GM12875 (cell line): ENCODE results near the gene ABCE1.

ENCODE experiments used
- H3K4me3 ChIP-seq: one replicate; pipeline ENCODE4 v1.5.1; 2011; ENCODE audit warnings: low read depth, low read length, control low read depth
- CTCF ChIP-seq: IDR thresholded peaks from 2 replicates; pipeline ENCODE4 v1.5.1; 2011; ENCODE audit warnings: low read depth, mild to moderate bottlenecking, control low read depth, inconsistent platforms, low read length, moderate library complexity, borderline replicate concordance; ENCODE audit not compliant: insufficient read depth

ABCE1 gene

DNA sequence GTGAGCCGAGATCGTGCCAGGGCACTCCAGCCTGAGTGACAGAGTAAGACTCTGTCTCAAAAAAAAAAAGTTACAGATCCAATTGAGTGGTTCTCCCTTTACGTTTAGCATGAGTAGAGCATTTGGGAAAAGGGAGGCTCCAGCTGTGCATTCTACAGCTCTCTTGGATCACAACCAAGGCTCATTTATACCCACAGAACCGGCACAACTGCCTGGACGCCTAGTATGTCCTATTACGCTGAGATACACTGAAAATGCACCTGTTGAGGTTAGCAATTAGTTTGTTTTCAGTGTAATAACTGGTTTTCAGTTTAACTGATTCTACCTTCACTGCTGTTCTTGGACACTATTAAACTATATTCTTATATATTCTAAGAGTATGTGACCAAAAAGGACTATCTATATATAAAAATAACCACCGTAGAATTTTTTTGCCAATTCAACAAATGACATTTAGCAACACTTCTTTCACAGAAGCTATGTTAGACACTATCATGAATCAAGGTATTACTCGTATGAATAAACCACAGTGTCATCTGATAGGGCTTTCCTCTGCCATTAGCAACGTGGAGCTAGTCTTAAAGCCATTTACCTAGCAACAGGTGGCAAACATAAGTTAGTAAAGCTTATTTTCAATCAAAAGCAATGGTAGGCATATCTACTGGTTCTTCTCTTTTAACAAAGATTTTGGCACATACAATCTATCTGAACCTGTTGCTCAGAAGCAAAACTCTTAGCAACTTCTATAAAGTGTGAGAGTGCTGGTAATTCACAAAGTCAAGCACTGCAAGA lies 78.7 kb downstream of the ABCE1 start:
- peak overlapping the region; percentile 6 for H3K4me3 ChIP-seq
- no peak for TF ChIP-seq CTCF

- peak overlapping the region; percentile 76 for H3K4me3 ChIP-seq
- no peak for TF ChIP-seq CTCF
Observed at GRCh38 chr4:145177511-145177905, 79.4 kb downstream of the ABCE1 start.

- H3K4me3 ChIP-seq: peak overlapping the region; percentile 76
- TF ChIP-seq CTCF: no peak
Observed at GRCh38 chr4:145177906-145178538, 79.9 kb downstream of the ABCE1 start.

DNA sequence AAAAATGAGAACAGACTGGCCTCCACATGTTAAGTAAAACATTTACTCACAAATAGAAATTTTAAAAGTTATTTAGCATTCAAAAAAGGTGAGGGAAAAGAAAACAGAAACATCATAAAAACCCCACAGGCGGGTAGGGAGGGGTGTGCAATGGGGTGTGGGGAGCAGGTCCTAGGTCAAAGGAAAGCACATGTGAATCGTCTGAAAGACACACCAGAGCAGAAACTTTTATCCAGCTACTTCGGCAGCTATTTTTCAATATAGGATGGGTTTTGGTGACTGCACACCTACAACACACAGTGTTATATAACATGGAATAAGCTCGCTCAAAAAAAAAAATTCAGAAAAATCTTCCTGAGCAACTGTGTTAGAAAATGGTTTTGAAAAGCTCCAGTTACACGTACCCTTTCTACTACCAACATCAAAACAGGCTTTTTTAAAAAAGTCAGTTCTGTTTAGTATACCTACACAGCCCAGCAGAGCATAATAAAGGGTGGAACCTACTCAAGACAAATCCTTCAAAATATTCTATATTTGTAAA lies 80.7 kb downstream of the ABCE1 start:
- peak overlapping the region; percentile 76 for H3K4me3 ChIP-seq
- no peak for TF ChIP-seq CTCF
